Left forelimb (tissue), 1 donor: ENCODE data around the gene EEPD1.

Experiments
- DNase-seq: peaks from one replicate; pipeline ENCODE4 v3.0.0-alpha.2; 2018; ENCODE audit warnings: low spot score

The EEPD1 gene

GRCh38 chr7:36154255-36155212 lies 1.5 kb downstream of the EEPD1 start:
- no peak for DNase-seq

GRCh38 chr7:36155811-36156361 lies 2.8 kb downstream of the EEPD1 start:
- no peak for DNase-seq

GRCh38 chr7:36157527-36158320 lies 4.7 kb downstream of the EEPD1 start:
- DNase-seq, result no peak

- DNase-seq, result no peak
Measured at GRCh38 chr7:36158321-36158605, 5.2 kb downstream of the EEPD1 start.

GRCh38 chr7:36159618-36160017 lies 6.6 kb downstream of the EEPD1 start:
- no peak for DNase-seq

- DNase-seq, result no peak
Measured at GRCh38 chr7:36160313-36160712, 7.3 kb downstream of the EEPD1 start.

- DNase-seq, result no peak
Measured at GRCh38 chr7:36161996-36162395, 8.9 kb downstream of the EEPD1 start.

GRCh38 chr7:36165059-36165458 lies 12.0 kb downstream of the EEPD1 start:
- DNase-seq, result no peak

- DNase-seq, result no peak
Measured at GRCh38 chr7:36165802-36166201, 12.7 kb downstream of the EEPD1 start.

GRCh38 chr7:36167403-36168050 lies 14.5 kb downstream of the EEPD1 start:
- DNase-seq, result peak; percentile 26

GRCh38 chr7:36171503-36171902 lies 18.4 kb downstream of the EEPD1 start:
- DNase-seq, result no peak

- no peak for DNase-seq
Measured at GRCh38 chr7:36175886-36176285, 22.8 kb downstream of the EEPD1 start.

GRCh38 chr7:36176697-36177096 lies 23.6 kb downstream of the EEPD1 start:
- DNase-seq, result no peak

- DNase-seq, result no peak
Measured at GRCh38 chr7:36180121-36180520, 27.1 kb downstream of the EEPD1 start.

GRCh38 chr7:36181668-36182067 lies 28.6 kb downstream of the EEPD1 start:
- DNase-seq, result no peak

GRCh38 chr7:36182854-36183604 lies 30.0 kb downstream of the EEPD1 start:
- no peak for DNase-seq

- no peak for DNase-seq
Measured at GRCh38 chr7:36185092-36185491, 32.0 kb downstream of the EEPD1 start.

GRCh38 chr7:36185756-36186155 lies 32.7 kb downstream of the EEPD1 start:
- DNase-seq, result no peak

- no peak for DNase-seq
Measured at GRCh38 chr7:36186359-36187121, 33.5 kb downstream of the EEPD1 start.

- no peak for DNase-seq
Measured at GRCh38 chr7:36188266-36188665, 35.2 kb downstream of the EEPD1 start.

GRCh38 chr7:36188906-36189305 lies 35.9 kb downstream of the EEPD1 start:
- DNase-seq, result no peak
